ENCODE results near the gene CDX4.

CDX4 gene

GRCh38 chrX:73446831-73447230 is at the start of gene CDX4:
Gene CDX4, plus strand, starts transcription at chrX:73447053. Its CDS starts 201 bp downstream, at chrX:73447254.
- TF ChIP-seq CTCF (IDR thresholded peaks at IDR 0.05) = no peak
- no peak for TF ChIP-seq ZFX (IDR thresholded peaks at IDR 0.05; ENCODE audit: borderline replicate concordance)
- no peak within 1 kb of the TSS for H3K27ac ChIP-seq

GRCh38 chrX:73398185-73398914 is 48.5 kb upstream of the CDX4 start:
- no peak overlapping the region for H3K27ac ChIP-seq
- TF ChIP-seq ZFX (IDR thresholded peaks at IDR 0.05; ENCODE audit: borderline replicate concordance) (no peak), CTCF (IDR thresholded peaks at IDR 0.05) (no peak)

- TF ChIP-seq CTCF (IDR thresholded peaks at IDR 0.05) = no peak
- no peak for TF ChIP-seq ZFX (IDR thresholded peaks at IDR 0.05; ENCODE audit: borderline replicate concordance)
- no peak overlapping the region for H3K27ac ChIP-seq
These were observed 46.6 kb upstream of the CDX4 start for GRCh38 chrX:73400136-73400748.

- no peak overlapping the region for H3K27ac ChIP-seq
- TF ChIP-seq ZFX (IDR thresholded peaks at IDR 0.05; ENCODE audit: borderline replicate concordance) (no peak), CTCF (IDR thresholded peaks at IDR 0.05) (no peak)
These were observed 45.1 kb upstream of the CDX4 start for GRCh38 chrX:73401591-73402266.

GRCh38 chrX:73412930-73413329 is 33.9 kb upstream of the CDX4 start:
- no peak overlapping the region for H3K27ac ChIP-seq
- TF ChIP-seq ZFX (IDR thresholded peaks at IDR 0.05; ENCODE audit: borderline replicate concordance) = no peak
- TF ChIP-seq CTCF (IDR thresholded peaks at IDR 0.05) = no peak

- no peak overlapping the region for H3K27ac ChIP-seq
- no peak for TF ChIP-seq ZFX (IDR thresholded peaks at IDR 0.05; ENCODE audit: borderline replicate concordance)
- no peak for TF ChIP-seq CTCF (IDR thresholded peaks at IDR 0.05)
These were observed 500 bp downstream of the CDX4 start for GRCh38 chrX:73447311-73447794.

All from 22Rv1 (cell line).